ENCODE data around the gene KRTAP5-5. TPM values are rescaled to one million over a fixed set of nuclear protein-coding genes. Genes with fewer than 3 reads are reported as not detected.

Gene KRTAP5-5
- total RNA-seq, 1 experiment from 2014 or later: not detected

DNA sequence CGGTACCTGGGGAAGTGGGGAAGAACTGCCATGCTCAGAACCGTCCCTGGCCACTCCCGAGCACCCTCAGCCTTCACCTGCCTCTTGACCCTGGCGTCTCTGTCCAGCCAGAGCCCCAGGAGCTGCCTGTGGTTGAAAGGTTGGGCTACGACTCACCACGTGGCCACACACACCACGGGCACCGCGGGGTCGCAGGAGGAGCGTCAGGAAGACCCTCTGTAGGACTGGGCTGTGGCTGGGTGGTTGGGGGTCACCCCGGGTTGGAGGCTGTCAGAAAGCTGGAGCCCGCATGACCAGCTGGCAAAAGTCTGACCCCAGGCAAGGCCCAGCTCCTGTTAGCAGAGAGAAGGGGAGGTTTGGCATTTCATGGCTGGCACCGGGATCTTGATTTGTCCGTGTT lies 11.5 kb downstream of the KRTAP5-5 start (continued):
- TF ChIP-seq ZBTB21 (CRISPR knock-in tag; IDR thresholded peaks at IDR 0.05; ENCODE audit: borderline replicate concordance) (no peak), IRF2 (CRISPR knock-in tag; IDR thresholded peaks at IDR 0.05; ENCODE audit: borderline replicate concordance, low read depth) (no peak), ZNF263 (CRISPR knock-in tag; IDR thresholded peaks at IDR 0.05; ENCODE audit: low read depth) (no peak)

DNA sequence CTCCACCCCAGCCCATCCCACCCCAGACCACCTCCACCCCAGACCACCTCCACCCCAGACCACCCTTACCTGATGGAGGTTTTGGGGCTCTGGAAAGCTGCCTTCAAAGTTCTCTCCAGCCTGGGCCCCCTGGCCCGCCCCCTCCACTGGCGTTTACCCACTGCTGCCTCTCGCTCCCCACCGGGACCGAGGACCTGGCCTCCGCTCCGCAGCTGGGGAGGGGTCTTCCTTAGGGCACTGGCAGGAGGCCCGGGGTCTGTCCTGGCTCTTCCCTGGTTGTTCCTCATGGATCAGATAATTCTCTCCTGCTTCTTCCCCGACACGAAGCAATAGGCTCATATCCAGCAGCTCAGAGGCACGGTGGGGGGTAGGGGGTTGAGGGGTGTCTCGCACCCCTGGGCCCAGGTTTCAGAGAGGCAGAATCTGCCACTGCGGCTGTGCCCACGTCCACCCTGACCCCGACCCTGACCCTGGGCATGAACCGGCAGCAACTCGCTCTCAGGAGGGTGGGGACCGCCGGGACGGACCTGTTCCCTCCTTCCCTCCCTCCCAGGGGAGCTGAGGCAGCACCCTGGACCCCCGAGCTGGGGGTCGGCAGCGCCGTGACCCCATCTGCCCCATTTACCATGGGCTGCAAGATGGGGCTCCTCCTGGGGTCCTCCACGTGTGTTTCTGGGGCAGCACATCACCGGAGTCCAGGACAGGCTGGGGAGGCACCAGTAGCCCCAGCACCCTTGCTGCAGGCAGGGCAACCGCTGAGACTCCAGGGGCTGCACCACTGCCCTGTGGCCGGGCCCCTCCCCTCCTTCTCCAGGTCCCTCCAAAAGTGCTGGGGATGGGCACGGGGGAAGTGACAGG lies 12.9 kb downstream of the KRTAP5-5 start:
- CTCF ChIA-PET: interaction anchor here (2.0 to 4.0 kb wide), 2 partner anchors 9 to 10 kb away, joined by 19 to 57 read pairs; no protein-coding TSS in a partner anchor

DNA sequence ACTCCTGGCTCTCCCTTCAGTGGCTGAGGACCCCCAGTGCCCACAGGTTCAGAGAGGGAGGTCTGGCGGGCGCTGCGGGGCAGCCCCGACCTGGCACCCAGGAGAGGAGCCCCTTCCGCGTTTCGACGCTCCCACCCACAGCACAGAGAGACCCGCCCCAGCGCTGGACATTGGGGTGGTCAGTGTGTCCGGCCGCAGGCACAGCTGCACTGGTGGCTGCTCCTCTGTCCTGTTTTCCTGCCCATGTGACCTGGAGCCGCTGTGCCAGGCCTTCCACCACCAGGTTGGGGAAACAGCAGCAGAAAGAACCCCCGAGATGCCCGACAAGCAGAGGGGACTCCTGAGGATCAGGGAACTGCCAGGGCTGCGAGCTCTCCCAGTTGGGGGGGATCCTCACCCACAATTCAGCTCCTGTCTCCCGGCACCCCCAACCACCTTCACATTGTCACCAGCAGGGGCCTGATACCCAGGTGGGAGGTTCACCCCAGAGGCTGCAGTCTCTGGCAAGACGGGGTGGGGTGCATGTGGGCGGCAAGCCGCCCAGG lies 13.6 kb downstream of the KRTAP5-5 start:
- no peak for ATAC-seq
- Mint-ChIP-seq H3K4me1 (peaks cover 3% of the 10 kb centered on the region), H3K27me3 (ENCODE audit: low read depth) (peaks cover 3% of the 10 kb centered on the region), H3K27ac (no peak overlapping the region), H3K36me3 (no peaks in the 10 kb centered on the region), H3K9me3 (no peaks in the 10 kb centered on the region), H3K4me3 (no peak overlapping the region)
- ChIA-PET POLR2A (no interaction called here), CTCF (interaction anchor here (2.0 kb wide), 1 partner anchor 10 kb away, joined by 19 read pairs; no protein-coding TSS in a partner anchor)
- TF ChIP-seq, protein P1, sequence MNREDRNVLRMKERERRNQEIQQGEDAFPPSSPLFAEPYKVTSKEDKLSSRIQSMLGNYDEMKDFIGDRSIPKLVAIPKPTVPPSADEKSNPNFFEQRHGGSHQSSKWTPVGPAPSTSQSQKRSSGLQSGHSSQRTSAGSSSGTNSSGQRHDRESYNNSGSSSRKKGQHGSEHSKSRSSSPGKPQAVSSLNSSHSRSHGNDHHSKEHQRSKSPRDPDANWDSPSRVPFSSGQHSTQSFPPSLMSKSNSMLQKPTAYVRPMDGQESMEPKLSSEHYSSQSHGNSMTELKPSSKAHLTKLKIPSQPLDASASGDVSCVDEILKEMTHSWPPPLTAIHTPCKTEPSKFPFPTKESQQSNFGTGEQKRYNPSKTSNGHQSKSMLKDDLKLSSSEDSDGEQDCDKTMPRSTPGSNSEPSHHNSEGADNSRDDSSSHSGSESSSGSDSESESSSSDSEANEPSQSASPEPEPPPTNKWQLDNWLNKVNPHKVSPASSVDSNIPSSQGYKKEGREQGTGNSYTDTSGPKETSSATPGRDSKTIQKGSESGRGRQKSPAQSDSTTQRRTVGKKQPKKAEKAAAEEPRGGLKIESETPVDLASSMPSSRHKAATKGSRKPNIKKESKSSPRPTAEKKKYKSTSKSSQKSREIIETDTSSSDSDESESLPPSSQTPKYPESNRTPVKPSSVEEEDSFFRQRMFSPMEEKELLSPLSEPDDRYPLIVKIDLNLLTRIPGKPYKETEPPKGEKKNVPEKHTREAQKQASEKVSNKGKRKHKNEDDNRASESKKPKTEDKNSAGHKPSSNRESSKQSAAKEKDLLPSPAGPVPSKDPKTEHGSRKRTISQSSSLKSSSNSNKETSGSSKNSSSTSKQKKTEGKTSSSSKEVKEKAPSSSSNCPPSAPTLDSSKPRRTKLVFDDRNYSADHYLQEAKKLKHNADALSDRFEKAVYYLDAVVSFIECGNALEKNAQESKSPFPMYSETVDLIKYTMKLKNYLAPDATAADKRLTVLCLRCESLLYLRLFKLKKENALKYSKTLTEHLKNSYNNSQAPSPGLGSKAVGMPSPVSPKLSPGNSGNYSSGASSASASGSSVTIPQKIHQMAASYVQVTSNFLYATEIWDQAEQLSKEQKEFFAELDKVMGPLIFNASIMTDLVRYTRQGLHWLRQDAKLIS (CRISPR knock-in tag; IDR thresholded peaks at IDR 0.05; ENCODE audit: borderline replicate concordance): no peak
- TF ChIP-seq, protein P2, sequence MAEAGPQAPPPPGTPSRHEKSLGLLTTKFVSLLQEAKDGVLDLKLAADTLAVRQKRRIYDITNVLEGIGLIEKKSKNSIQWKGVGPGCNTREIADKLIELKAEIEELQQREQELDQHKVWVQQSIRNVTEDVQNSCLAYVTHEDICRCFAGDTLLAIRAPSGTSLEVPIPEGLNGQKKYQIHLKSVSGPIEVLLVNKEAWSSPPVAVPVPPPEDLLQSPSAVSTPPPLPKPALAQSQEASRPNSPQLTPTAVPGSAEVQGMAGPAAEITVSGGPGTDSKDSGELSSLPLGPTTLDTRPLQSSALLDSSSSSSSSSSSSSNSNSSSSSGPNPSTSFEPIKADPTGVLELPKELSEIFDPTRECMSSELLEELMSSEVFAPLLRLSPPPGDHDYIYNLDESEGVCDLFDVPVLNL (CRISPR knock-in tag; IDR thresholded peaks at IDR 0.05; ENCODE audit: borderline replicate concordance, low read depth): no peak
- TF ChIP-seq ZNF263 (CRISPR knock-in tag; IDR thresholded peaks at IDR 0.05; ENCODE audit: low read depth): no peak
- TF ChIP-seq NFATC4 (CRISPR knock-in tag; IDR thresholded peaks at IDR 0.05): no peak
- no peak for TF ChIP-seq NFYB (CRISPR knock-in tag; conservative IDR thresholded peaks at IDR 0.05; ENCODE audit: low read depth)
- TF ChIP-seq ZNF423 (CRISPR knock-in tag; IDR thresholded peaks at IDR 0.05): no peak
- TF ChIP-seq SOX15 (CRISPR knock-in tag; IDR thresholded peaks at IDR 0.05): no peak
- TF ChIP-seq TP53 (CRISPR knock-in tag; IDR thresholded peaks at IDR 0.05): no peak
- TF ChIP-seq, protein P3, sequence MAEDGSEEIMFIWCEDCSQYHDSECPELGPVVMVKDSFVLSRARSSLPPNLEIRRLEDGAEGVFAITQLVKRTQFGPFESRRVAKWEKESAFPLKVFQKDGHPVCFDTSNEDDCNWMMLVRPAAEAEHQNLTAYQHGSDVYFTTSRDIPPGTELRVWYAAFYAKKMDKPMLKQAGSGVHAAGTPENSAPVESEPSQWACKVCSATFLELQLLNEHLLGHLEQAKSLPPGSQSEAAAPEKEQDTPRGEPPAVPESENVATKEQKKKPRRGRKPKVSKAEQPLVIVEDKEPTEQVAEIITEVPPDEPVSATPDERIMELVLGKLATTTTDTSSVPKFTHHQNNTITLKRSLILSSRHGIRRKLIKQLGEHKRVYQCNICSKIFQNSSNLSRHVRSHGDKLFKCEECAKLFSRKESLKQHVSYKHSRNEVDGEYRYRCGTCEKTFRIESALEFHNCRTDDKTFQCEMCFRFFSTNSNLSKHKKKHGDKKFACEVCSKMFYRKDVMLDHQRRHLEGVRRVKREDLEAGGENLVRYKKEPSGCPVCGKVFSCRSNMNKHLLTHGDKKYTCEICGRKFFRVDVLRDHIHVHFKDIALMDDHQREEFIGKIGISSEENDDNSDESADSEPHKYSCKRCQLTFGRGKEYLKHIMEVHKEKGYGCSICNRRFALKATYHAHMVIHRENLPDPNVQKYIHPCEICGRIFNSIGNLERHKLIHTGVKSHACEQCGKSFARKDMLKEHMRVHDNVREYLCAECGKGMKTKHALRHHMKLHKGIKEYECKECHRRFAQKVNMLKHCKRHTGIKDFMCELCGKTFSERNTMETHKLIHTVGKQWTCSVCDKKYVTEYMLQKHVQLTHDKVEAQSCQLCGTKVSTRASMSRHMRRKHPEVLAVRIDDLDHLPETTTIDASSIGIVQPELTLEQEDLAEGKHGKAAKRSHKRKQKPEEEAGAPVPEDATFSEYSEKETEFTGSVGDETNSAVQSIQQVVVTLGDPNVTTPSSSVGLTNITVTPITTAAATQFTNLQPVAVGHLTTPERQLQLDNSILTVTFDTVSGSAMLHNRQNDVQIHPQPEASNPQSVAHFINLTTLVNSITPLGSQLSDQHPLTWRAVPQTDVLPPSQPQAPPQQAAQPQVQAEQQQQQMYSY (CRISPR knock-in tag; IDR thresholded peaks at IDR 0.05): no peak
- TF ChIP-seq ZNF121 (CRISPR knock-in tag; IDR thresholded peaks at IDR 0.05): no peak
- no peak for TF ChIP-seq NR2C2 (CRISPR knock-in tag; IDR thresholded peaks at IDR 0.05)
- TF ChIP-seq, protein P4, sequence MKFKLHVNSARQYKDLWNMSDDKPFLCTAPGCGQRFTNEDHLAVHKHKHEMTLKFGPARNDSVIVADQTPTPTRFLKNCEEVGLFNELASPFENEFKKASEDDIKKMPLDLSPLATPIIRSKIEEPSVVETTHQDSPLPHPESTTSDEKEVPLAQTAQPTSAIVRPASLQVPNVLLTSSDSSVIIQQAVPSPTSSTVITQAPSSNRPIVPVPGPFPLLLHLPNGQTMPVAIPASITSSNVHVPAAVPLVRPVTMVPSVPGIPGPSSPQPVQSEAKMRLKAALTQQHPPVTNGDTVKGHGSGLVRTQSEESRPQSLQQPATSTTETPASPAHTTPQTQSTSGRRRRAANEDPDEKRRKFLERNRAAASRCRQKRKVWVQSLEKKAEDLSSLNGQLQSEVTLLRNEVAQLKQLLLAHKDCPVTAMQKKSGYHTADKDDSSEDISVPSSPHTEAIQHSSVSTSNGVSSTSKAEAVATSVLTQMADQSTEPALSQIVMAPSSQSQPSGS (CRISPR knock-in tag; IDR thresholded peaks at IDR 0.05; ENCODE audit: borderline replicate concordance, low read depth): no peak
- TF ChIP-seq JUN (CRISPR knock-in tag; IDR thresholded peaks at IDR 0.05): no peak
- TF ChIP-seq ELF4 (CRISPR knock-in tag; IDR thresholded peaks at IDR 0.05; ENCODE audit: low read depth): no peak
- TF ChIP-seq, protein P5, sequence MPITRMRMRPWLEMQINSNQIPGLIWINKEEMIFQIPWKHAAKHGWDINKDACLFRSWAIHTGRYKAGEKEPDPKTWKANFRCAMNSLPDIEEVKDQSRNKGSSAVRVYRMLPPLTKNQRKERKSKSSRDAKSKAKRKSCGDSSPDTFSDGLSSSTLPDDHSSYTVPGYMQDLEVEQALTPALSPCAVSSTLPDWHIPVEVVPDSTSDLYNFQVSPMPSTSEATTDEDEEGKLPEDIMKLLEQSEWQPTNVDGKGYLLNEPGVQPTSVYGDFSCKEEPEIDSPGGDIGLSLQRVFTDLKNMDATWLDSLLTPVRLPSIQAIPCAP (CRISPR knock-in tag; IDR thresholded peaks at IDR 0.05): no peak
- DNase-seq (ENCODE audit: low spot score): no peak

More for the DNA sequence above, 12.9 kb downstream of the KRTAP5-5 start:
- ATAC-seq (no peak), DNase-seq (ENCODE audit: low spot score) (no peak)
- TF ChIP-seq IRF2 (CRISPR knock-in tag; IDR thresholded peaks at IDR 0.05; ENCODE audit: borderline replicate concordance, low read depth): no peak
- no peak for TF ChIP-seq ATF1 (CRISPR knock-in tag; IDR thresholded peaks at IDR 0.05)
- TF ChIP-seq TCF7 (CRISPR knock-in tag; IDR thresholded peaks at IDR 0.05; ENCODE audit: low read depth): no peak
- Mint-ChIP-seq H3K36me3 (no peaks in the 10 kb centered on the region), H3K4me3 (no peak overlapping the region), H3K27me3 (ENCODE audit: low read depth) (peaks cover 3% of the 10 kb centered on the region), H3K27ac (no peak overlapping the region), H3K9me3 (no peaks in the 10 kb centered on the region), H3K4me1 (peaks cover 3% of the 10 kb centered on the region)
- POLR2A ChIA-PET: no interaction called here
